Heart left ventricle (tissue), 13 donors: ENCODE measurements around the gene RINL.

Source experiments
- CTCF ChIP-seq, 12 donors: fragments of 200-600 bp; sonication (generic) in 4 of 12; IDR thresholded peaks; one replicate each; pipeline versions ENCODE4 v1.5.0 to v1.8.0; 2018 to 2022; ENCODE audit warnings: antibody characterized with exemption in 12 of 12, mild to moderate bottlenecking in 5 of 12
- POLR2A ChIP-seq, 2 donors: fragments of 450-650 bp; IDR thresholded peaks; one replicate each; pipeline ENCODE4 v1.6.1; 2017; ENCODE audit warnings: antibody characterized with exemption in 2 of 2, mild to moderate bottlenecking in 2 of 2, moderate library complexity in 2 of 2
- donor health status: ischemic (EF 13 %, LVEDD 7.1; RV severe dilation, severe dysfunction).
- donor health status: DM: no; HTN: yes; CAD: no.
- donor health status: DM: no; HTN: no; CAD: no.
- donor health status: ischemic (EF 25% LVEDD 6.9; RV normal size, moderate dysfunction).
- donor health status: ischemic (EF 25% LVEDD 5.7; RV mildly dilated, moderate dysfunction).
- donor health status: ischemic (EF 35%, LVEDD 5.7; RV mildly dilated, moderate dysfunction).
- donor health status: nonischemic (EF 11% LVEDD 7.7; RV severe dilation, severe dysfunction).
- donor health status: DM: yes; HTN: yes; CAD: no.
- donor health status: PGD.
- donor health status: ischemic (EF 29% LVEDD 5.4; RV normal size, mild dysfunction).
- donor health status: nonischemic (EF 23%, LVEDD 6.1; RV moderate dilation, normal function).

- no peak for TF ChIP-seq CTCF (IDR thresholded peaks at IDR 0.05)
- TF ChIP-seq POLR2A (IDR thresholded peaks at IDR 0.05), result no peak
Observed at GRCh38 chr19:38890686-38891085, 12.6 kb upstream of the RINL start.
